ENCODE results near the gene KRT77. TPM values are rescaled to one million over a fixed set of nuclear protein-coding genes. Genes with fewer than 3 reads are reported as not detected.

The KRT77 gene
- polyA plus RNA-seq, 3 donors, result not detected

DNA sequence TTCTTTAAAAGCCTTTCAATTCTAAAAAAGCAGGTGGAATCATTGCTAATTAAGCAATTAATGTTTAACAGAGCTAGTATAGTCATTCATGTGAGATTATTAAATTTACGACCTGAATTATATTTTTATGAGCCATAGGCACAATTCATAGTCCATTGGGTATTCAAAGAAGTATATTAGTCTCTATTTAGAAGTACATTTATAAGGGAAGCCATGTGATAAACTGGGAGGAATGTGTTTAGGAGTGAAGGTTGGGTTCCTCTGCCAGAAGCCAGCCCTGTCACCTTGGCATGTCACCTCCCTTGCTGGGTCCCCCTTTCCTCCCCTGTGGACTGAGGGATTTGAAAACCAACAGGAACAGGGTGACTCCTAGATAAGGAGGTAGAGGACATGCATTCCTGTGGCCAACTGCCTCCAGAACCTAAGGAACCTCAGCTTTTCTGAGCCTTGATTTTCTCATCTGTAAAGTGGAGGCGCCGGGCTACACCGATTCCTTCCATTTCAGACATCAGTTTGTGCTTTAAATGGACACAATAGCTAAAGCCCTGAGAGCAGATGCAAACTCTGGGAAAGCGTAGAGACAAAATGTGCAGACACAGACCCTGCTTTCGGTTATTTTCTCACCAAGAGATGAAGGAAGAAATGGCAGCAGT is 45.9 kb downstream of the KRT77 start:
- Histone ChIP-seq H4K20me1 (ENCODE audit: insufficient read depth, low read length) (no peaks in the 10 kb centered on the region), H3K79me2 (ENCODE audit: insufficient read depth, low read length) (no peaks in the 10 kb centered on the region), H3K4me3 (replicated peaks in 1 of 3; ENCODE audit: low read depth in 2 of 3, low read length in 3 of 3) (no peak overlapping the region), H3K27me3 (ENCODE audit: control insufficient read depth in 2 of 2, insufficient read depth in 2 of 2, low read length in 2 of 2) (no peaks in the 10 kb centered on the region), H3K9me3 (replicated peaks in 1 of 2; ENCODE audit: control insufficient read depth in 1 of 2, insufficient read depth in 1 of 2, low read length in 2 of 2) (no peaks in the 10 kb centered on the region), H3K36me3 (replicated peaks in 1 of 2; ENCODE audit: control insufficient read depth in 1 of 2, insufficient read depth in 2 of 2, low read length in 2 of 2) (no peaks in the 10 kb centered on the region), H3K4me2 (replicated peaks; ENCODE audit: extremely low read depth, low read length, poor library complexity, severe bottlenecking) (no peak overlapping the region), H3K27ac (ENCODE audit: low read depth in 1 of 2, low read length in 2 of 2) (no peak overlapping the region), H3K4me1 (ENCODE audit: control insufficient read depth in 1 of 2, insufficient read depth in 2 of 2, low read length in 2 of 2) (no peaks in the 10 kb centered on the region), H3K9ac (ENCODE audit: insufficient read depth, low read length, poor library complexity, severe bottlenecking) (no peak overlapping the region), H2AFZ (ENCODE audit: insufficient read depth, low read depth, low read length, poor library complexity, severe bottlenecking) (no peak overlapping the region)
- H3K27me3 Mint-ChIP-seq (ENCODE audit: low read depth in 3 of 3), result peaks cover 0 to 6% (median 0%) of the 10 kb centered on the region in 3 donors
- no peak for DNase-seq
- 86% methylated on average over 5 of the region's 6 CpGs for WGBS (ENCODE audit: insufficient coverage)
- H3K9me3 Mint-ChIP-seq, result peaks cover 0 to 2% (median 0%) of the 10 kb centered on the region in 7 donors
- intact Hi-C loops (cut with micrococcal nuclease), result no loop called here
- H3K36me3 Mint-ChIP-seq, result no peaks in the 10 kb centered on the region
- no peaks in the 10 kb centered on the region for H3K4me1 Mint-ChIP-seq
- no peak overlapping the region for H3K27ac Mint-ChIP-seq
- TF ChIP-seq, protein P1, sequence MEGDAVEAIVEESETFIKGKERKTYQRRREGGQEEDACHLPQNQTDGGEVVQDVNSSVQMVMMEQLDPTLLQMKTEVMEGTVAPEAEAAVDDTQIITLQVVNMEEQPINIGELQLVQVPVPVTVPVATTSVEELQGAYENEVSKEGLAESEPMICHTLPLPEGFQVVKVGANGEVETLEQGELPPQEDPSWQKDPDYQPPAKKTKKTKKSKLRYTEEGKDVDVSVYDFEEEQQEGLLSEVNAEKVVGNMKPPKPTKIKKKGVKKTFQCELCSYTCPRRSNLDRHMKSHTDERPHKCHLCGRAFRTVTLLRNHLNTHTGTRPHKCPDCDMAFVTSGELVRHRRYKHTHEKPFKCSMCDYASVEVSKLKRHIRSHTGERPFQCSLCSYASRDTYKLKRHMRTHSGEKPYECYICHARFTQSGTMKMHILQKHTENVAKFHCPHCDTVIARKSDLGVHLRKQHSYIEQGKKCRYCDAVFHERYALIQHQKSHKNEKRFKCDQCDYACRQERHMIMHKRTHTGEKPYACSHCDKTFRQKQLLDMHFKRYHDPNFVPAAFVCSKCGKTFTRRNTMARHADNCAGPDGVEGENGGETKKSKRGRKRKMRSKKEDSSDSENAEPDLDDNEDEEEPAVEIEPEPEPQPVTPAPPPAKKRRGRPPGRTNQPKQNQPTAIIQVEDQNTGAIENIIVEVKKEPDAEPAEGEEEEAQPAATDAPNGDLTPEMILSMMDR (IDR thresholded peaks at IDR 0.05), result no peak
- no peak overlapping the region for H3K4me3 Mint-ChIP-seq

DNA sequence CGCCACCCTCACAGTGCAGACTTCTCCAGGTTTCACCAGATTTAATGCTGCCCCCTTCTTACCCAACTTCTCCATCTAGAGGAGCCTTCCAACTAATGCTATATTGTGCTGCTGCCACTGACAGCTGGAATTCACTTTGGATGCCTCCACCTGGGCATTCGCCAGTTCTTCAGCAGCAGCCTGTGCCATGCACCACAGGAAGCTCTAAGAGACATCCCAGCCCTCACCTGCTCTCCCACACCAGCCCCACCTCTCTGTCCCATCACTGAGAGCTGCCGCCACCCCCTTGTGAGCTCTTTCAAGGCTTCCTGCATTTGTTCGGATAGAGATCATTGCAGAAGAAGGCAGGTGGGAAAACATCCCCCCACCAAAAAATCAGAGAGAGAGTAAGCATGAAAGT is 46.7 kb downstream of the KRT77 start:
- no peaks in the 10 kb centered on the region for H3K36me3 Mint-ChIP-seq
- Histone ChIP-seq H3K4me2 (replicated peaks; ENCODE audit: extremely low read depth, low read length, poor library complexity, severe bottlenecking) (no peak overlapping the region), H3K27me3 (ENCODE audit: control insufficient read depth in 2 of 2, insufficient read depth in 2 of 2, low read length in 2 of 2) (no peaks in the 10 kb centered on the region), H2AFZ (ENCODE audit: insufficient read depth, low read depth, low read length, poor library complexity, severe bottlenecking) (no peak overlapping the region), H3K4me1 (ENCODE audit: control insufficient read depth in 1 of 2, insufficient read depth in 2 of 2, low read length in 2 of 2) (no peaks in the 10 kb centered on the region), H3K79me2 (ENCODE audit: insufficient read depth, low read length) (no peaks in the 10 kb centered on the region), H3K9ac (ENCODE audit: insufficient read depth, low read length, poor library complexity, severe bottlenecking) (no peak overlapping the region), H3K4me3 (replicated peaks in 1 of 3; ENCODE audit: low read depth in 2 of 3, low read length in 3 of 3) (no peak overlapping the region), H3K27ac (ENCODE audit: low read depth in 1 of 2, low read length in 2 of 2) (no peak overlapping the region), H3K36me3 (replicated peaks in 1 of 2; ENCODE audit: control insufficient read depth in 1 of 2, insufficient read depth in 2 of 2, low read length in 2 of 2) (no peaks in the 10 kb centered on the region), H4K20me1 (ENCODE audit: insufficient read depth, low read length) (no peaks in the 10 kb centered on the region), H3K9me3 (replicated peaks in 1 of 2; ENCODE audit: control insufficient read depth in 1 of 2, insufficient read depth in 1 of 2, low read length in 2 of 2) (no peaks in the 10 kb centered on the region)
- no peak overlapping the region for H3K27ac Mint-ChIP-seq
- H3K27me3 Mint-ChIP-seq (ENCODE audit: low read depth in 3 of 3), result peaks cover 0 to 4% (median 0%) of the 10 kb centered on the region in 3 donors
- no peak for DNase-seq
- H3K4me3 Mint-ChIP-seq, result no peak overlapping the region
- TF ChIP-seq, protein P1 (IDR thresholded peaks at IDR 0.05), result no peak
- intact Hi-C loops (cut with micrococcal nuclease), result no loop called here
- 87% methylated on average over 2 of the region's 4 CpGs for WGBS (ENCODE audit: insufficient coverage)
- peaks cover 0 to 6% (median 2%) of the 10 kb centered on the region in 7 donors for H3K9me3 Mint-ChIP-seq
- H3K4me1 Mint-ChIP-seq, result no peaks in the 10 kb centered on the region

Measured in CD14-positive monocyte (primary cell).